Mesothelial cell of epicardium (in vitro differentiated cells): ENCODE measurements around the gene TSPAN18. TPM values are rescaled to one million over a fixed set of nuclear protein-coding genes. Genes with fewer than 3 reads are reported as not detected.

Experiments used
- DNase-seq, 2 experiments: peaks; one replicate each; pipeline ENCODE4 v3.0.0; 2021; ENCODE audit warnings: low spot score in 2 of 2; ENCODE audit not compliant: unreplicated experiment in 2 of 2
- H3K27ac Mint-ChIP-seq: 2 replicates; pipeline ENCODE4 v1.8.0; 2021; ENCODE audit warnings: mixed read lengths
- H3K27me3 Mint-ChIP-seq: 2 replicates; pipeline ENCODE4 v1.8.0; 2021; ENCODE audit warnings: low read depth, mixed read lengths
- H3K36me3 Mint-ChIP-seq: 2 replicates; pipeline ENCODE4 v1.8.0; 2021; ENCODE audit warnings: mixed read lengths
- H3K4me1 Mint-ChIP-seq: 2 replicates; pipeline ENCODE4 v1.8.0; 2021; ENCODE audit warnings: mixed read lengths
- H3K4me3 Mint-ChIP-seq: 2 replicates; pipeline ENCODE4 v1.8.0; 2021; ENCODE audit warnings: mild to moderate bottlenecking, moderate library complexity, mixed read lengths
- H3K9me3 Mint-ChIP-seq: 2 replicates; pipeline ENCODE4 v1.8.0; 2021; ENCODE audit warnings: mixed read lengths
- total RNA-seq: library from RNA; stranded (reverse); gene quantifications from 3 replicates; pipeline ENCODE4 v1.2.1, GENCODE V29; 2021
- TF ChIP-seq, protein P1 (sequence below): fragments of 200-600 bp; sonication (generic); IDR thresholded peaks from one replicate; pipeline ENCODE4 v1.5.0; 2021; ENCODE audit warnings: antibody characterized with exemption; ENCODE audit not compliant: unreplicated experiment

TSPAN18 gene
- total RNA-seq, 1 donor from 2014 or later: 47.4 TPM

DNA sequence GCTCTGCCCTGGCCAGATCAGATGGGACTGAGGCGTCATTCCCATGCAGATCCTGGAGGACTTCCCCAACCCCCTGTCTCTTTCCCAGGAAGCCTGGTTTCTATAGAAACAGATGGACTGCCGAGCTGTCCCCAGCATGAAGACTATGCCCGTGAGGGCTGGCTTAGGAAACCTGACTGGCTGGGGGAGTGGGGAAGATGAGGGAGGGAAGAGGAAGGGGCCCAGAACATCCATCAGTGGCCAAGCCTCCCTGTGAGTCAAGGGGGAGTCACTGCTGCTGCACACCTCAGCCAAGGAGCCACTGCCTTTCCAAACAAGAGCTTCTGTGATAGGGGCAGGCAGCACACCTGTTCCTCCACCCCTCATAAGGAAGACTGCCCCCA, 218.1 kb downstream of the TSPAN18 start:
- Mint-ChIP-seq H3K4me3 (no peak overlapping the region), H3K4me1 (peaks cover 31% of the 10 kb centered on the region), H3K9me3 (no peaks in the 10 kb centered on the region), H3K36me3 (peaks cover 5% of the 10 kb centered on the region), H3K27me3 (no peaks in the 10 kb centered on the region), H3K27ac (no peak overlapping the region)
- TF ChIP-seq, protein P1, sequence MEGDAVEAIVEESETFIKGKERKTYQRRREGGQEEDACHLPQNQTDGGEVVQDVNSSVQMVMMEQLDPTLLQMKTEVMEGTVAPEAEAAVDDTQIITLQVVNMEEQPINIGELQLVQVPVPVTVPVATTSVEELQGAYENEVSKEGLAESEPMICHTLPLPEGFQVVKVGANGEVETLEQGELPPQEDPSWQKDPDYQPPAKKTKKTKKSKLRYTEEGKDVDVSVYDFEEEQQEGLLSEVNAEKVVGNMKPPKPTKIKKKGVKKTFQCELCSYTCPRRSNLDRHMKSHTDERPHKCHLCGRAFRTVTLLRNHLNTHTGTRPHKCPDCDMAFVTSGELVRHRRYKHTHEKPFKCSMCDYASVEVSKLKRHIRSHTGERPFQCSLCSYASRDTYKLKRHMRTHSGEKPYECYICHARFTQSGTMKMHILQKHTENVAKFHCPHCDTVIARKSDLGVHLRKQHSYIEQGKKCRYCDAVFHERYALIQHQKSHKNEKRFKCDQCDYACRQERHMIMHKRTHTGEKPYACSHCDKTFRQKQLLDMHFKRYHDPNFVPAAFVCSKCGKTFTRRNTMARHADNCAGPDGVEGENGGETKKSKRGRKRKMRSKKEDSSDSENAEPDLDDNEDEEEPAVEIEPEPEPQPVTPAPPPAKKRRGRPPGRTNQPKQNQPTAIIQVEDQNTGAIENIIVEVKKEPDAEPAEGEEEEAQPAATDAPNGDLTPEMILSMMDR: no peak
- no peak for DNase-seq

- H3K4me3 Mint-ChIP-seq: no peak overlapping the region
- no peaks in the 10 kb centered on the region for H3K9me3 Mint-ChIP-seq
- H3K4me1 Mint-ChIP-seq: peaks cover 31% of the 10 kb centered on the region
- TF ChIP-seq, protein P1: no peak
- no peak overlapping the region for H3K27ac Mint-ChIP-seq
- peaks cover 5% of the 10 kb centered on the region for H3K36me3 Mint-ChIP-seq
- no peak for DNase-seq
- H3K27me3 Mint-ChIP-seq: no peaks in the 10 kb centered on the region
Measured at GRCh38 chr11:44945666-44946065, 218.9 kb downstream of the TSPAN18 start.

DNA sequence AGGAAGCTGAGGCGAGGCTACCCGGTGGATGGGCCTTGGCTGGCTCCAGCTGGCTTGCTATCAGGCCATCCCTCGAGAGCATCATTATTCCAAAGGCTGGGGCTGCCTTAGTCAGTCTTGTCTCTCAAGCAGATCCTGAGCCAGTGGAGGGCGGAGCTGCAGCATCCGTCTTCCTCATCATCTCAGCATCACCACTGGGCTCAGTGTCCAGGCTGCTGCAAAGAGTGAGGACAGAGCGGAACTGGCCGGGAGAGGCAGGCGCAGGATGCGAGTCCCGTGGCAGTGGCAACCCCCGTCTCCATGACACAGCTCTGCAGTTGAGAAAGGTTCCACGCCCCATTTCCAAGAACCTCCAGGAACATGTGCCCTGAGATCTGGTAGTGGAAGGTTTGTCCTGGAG, 219.5 kb downstream of the TSPAN18 start:
- Mint-ChIP-seq H3K27ac (no peak overlapping the region), H3K9me3 (no peaks in the 10 kb centered on the region), H3K4me1 (peaks cover 31% of the 10 kb centered on the region), H3K27me3 (no peaks in the 10 kb centered on the region), H3K36me3 (no peaks in the 10 kb centered on the region), H3K4me3 (no peak overlapping the region)
- TF ChIP-seq, protein P1: no peak
- DNase-seq: no peak

DNA sequence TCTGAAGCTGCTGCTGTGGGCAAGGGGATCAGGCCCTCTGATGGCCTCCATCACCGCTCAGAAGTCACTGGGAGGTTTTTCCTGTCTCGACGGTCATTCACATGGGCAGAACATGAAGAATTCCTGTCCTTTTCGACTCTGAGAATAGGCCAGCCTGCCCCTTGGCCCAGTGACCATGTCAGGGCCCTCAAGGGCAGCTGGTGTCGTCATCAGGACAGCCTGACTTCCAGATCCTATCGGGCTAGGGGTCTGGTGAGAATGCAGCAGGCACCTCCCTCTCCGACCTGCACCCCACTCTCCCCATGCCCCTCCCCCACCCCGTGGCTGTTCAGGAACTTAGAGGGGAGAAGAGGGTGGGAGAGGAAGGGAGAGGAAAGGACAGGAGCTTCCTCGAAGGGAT, 220.4 kb downstream of the TSPAN18 start:
- no peaks in the 10 kb centered on the region for H3K27me3 Mint-ChIP-seq
- peaks cover 31% of the 10 kb centered on the region for H3K4me1 Mint-ChIP-seq
- no peak overlapping the region for H3K4me3 Mint-ChIP-seq
- H3K36me3 Mint-ChIP-seq: no peaks in the 10 kb centered on the region
- no peaks in the 10 kb centered on the region for H3K9me3 Mint-ChIP-seq
- H3K27ac Mint-ChIP-seq: no peak overlapping the region
- TF ChIP-seq, protein P1: no peak
- DNase-seq: no peak

DNA sequence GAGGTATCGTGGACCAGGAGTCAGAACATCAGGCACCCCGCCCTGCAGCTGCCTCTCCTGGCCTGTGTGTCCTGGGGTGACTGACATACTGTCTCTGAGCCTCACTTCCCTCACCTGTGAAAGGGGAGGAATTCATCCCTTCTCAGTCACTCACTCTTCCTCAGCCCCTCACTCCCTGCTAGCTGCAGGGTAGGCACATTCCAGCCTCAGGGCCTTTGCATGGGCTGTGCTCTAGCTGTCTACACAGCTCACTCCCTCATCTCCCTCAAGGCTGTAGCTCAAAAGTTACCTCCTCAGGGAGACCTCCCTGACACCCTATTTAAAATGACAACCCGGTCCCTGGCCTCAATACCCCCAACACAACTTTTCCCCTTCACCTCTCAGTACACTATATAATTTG, 221.4 kb downstream of the TSPAN18 start:
- TF ChIP-seq, protein P1: no peak
- peaks cover 27% of the 10 kb centered on the region for H3K4me1 Mint-ChIP-seq
- H3K9me3 Mint-ChIP-seq: no peaks in the 10 kb centered on the region
- no peak overlapping the region for H3K4me3 Mint-ChIP-seq
- no peaks in the 10 kb centered on the region for H3K27me3 Mint-ChIP-seq
- no peak overlapping the region for H3K27ac Mint-ChIP-seq
- DNase-seq: no peak
- no peaks in the 10 kb centered on the region for H3K36me3 Mint-ChIP-seq
